Transverse colon (tissue), 4 donors: Measurements from ENCODE around the gene S100A5. TPM values are rescaled to one million over a fixed set of nuclear protein-coding genes. Genes with fewer than 3 reads are reported as not detected.

ENCODE experiments used
- DNase-seq: peaks from one replicate; pipeline ENCODE4 v3.0.0-alpha.2; 2019
- H3K27ac ChIP-seq, 4 donors: fragments of 200-600 bp; sonication (generic); 2 replicates each; pipeline ENCODE4 v1.5.1; 2016 to 2018; ENCODE audit warnings: inconsistent platforms in 4 of 4
- H3K27me3 ChIP-seq: fragments of 200-600 bp; sonication (generic); 2 replicates; pipeline ENCODE4 v1.5.1; 2017; ENCODE audit warnings: inconsistent platforms
- H3K36me3 ChIP-seq, 4 donors: fragments of 200-600 bp; sonication (generic); 2 replicates each; pipeline ENCODE4 v1.5.1; 2017 to 2019; ENCODE audit warnings: inconsistent platforms in 4 of 4
- H3K4me1 ChIP-seq, 4 donors: fragments of 200-600 bp; sonication (generic); 2 replicates each; pipeline ENCODE4 v1.5.1; 2017 to 2020; ENCODE audit warnings: inconsistent platforms in 4 of 4
- H3K4me3 ChIP-seq, 4 donors: fragments of 200-600 bp; sonication (generic); 1 replicate in 1 of 4; 2 replicates in 3 of 4; pipeline versions ENCODE4 v1.5.1 to v1.6.1; 2017 to 2019; ENCODE audit warnings: inconsistent platforms in 4 of 4
- H3K9me3 ChIP-seq, 2 donors: fragments of 200-600 bp; sonication (generic); 2 replicates each; pipeline ENCODE4 v1.5.1; 2017 to 2019; ENCODE audit warnings: inconsistent platforms in 2 of 2
- CTCF ChIP-seq, 5 experiments: fragments of 200-600 bp in 3 of 5; fragments of 450-650 bp in 2 of 5; sonication (generic) in 3 of 5; IDR thresholded peaks; 1 replicate in 2 of 5; 2 replicates in 3 of 5; pipeline ENCODE4 v1.5.1; 2016 to 2017; ENCODE audit warnings: antibody characterized with exemption in 5 of 5, inconsistent platforms in 3 of 5, mild to moderate bottlenecking in 2 of 5, moderate library complexity in 1 of 5
- EP300 ChIP-seq: sonication (generic); formaldehyde crosslinking; IDR thresholded peaks from one replicate; pipeline ENCODE4 v1.6.1; 2017; ENCODE audit warnings: antibody characterized with exemption, low read depth
- POLR2A ChIP-seq: fragments of 450-650 bp; IDR thresholded peaks from one replicate; pipeline ENCODE4 v1.6.1; 2016; ENCODE audit warnings: antibody characterized with exemption, mild to moderate bottlenecking, moderate library complexity
- POLR2AphosphoS5 ChIP-seq, 3 donors: sonication (generic); formaldehyde crosslinking; IDR thresholded peaks; one replicate each; pipeline ENCODE4 v1.6.1; 2016; ENCODE audit warnings: antibody characterized with exemption in 3 of 3
- WGBS, 2 donors: methylation state at CpG; one replicate each; pipeline ENCODE4 v1.1.5; 2018; ENCODE audit warnings: low coverage in 1 of 2; 5-methylcytosine and 5-hydroxymethylcytosine counted together
- in situ Hi-C, 4 donors: fragments of 200-750 bp; cut with MboI; loops; one replicate each; pipeline versions ENCODE4 v1.15.0 to v1.15.1; 2017; ENCODE audit warnings: low sequenced_read_pairs in 3 of 4, low pct_ligation_motif_present in 1 of 4, low pct_unique_long_range_greater_than_20kb in 1 of 4
- intact Hi-C: fragments of 100-400 bp; cut with DNase I; formaldehyde crosslinking; loops from one replicate; pipeline ENCODE4 v1.15.1; 2023; ENCODE audit warnings: low total_unique reads
- total RNA-seq, 4 donors: library from RNA; depleted of rRNA; stranded (reverse); fragments of >200 nt; gene quantifications; one replicate each; pipeline ENCODE4 v1.1.0, GENCODE V29; 2016

Gene S100A5
- total RNA-seq, 4 donors from 2014 or later: not detected

DNA sequence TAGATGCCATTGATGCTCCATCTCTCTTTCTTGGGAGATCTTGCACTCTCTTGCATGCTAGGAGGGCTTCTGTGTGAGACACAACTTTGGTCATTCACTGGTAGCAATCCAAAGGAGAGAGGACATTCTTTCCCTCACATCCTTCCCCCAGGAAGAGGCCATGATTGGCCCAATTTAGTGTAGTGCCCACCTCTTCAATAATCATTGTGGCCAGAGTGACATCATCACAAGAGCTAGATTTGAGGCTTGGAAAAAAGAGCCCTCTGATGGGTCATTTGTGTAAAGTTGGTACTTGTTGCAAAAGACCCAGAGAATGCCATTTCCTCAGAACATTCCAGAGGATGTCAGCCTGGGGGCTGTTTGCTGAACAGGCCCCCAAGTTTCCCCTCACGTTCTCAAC is 35.2 kb downstream of the S100A5 start:
- intact Hi-C loops: no loop called here
- no peaks in the 10 kb centered on the region for H3K9me3 ChIP-seq
- DNase-seq: no peak
- 95% methylated on average over 1 of the region's 1 CpG; no CpG with 5 or more reads in 1 of the 2 donors for WGBS, 2 donors
- H3K4me3 ChIP-seq: no peak overlapping the region
- H3K27me3 ChIP-seq: no peaks in the 10 kb centered on the region
- in situ Hi-C loops: loop anchor here in 3 of 4 donors (10.0 to 25.0 kb wide), 3 partner anchors 232 to 482 kb away; partner anchors contain the start of genes JTB (in 3 of the 3), RAB13 (in 3 of the 3), RPS27 (in 3 of the 3) and INTS3 (in 1 of the 3)
- H3K36me3 ChIP-seq: no peaks in the 10 kb centered on the region
- no peak for TF ChIP-seq POLR2A
- TF ChIP-seq EP300: no peak
- TF ChIP-seq CTCF (IDR thresholded peaks at IDR 0.05): no peak
- no peak for TF ChIP-seq POLR2AphosphoS5 (IDR thresholded peaks at IDR 0.05)
- H3K27ac ChIP-seq: peak overlapping the region in 3 of 4 donors; percentile 76 to 79 (median 78)
- peaks cover 0 to 10% (median 7%) of the 10 kb centered on the region in 4 donors for H3K4me1 ChIP-seq

DNA sequence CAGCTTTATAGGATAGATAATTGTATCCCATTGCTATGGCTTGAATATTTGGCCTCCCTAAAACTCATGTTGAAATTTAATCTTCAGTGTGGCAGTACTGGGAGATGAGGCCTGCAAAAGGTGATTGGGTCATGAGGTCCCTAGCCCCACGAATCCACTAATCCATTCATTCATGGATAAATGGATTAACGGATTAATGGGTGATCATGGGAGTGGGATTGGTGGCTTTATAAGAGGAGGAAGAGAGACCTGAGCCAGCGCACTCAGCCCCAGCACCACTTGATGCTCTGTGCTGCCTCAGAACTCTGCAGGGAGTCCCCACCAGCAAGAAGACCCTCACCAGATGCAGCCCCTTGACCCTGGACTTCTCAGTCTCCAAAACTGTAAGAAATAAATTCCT is 37.0 kb downstream of the S100A5 start:
- intact Hi-C loops (no loop called here), in situ Hi-C loops (loop anchor here in 3 of 4 donors (10.0 to 25.0 kb wide), 3 partner anchors 234 to 484 kb away; partner anchors contain the start of genes JTB (in 3 of the 3), RAB13 (in 3 of the 3), RPS27 (in 3 of the 3) and INTS3 (in 1 of the 3))
- 79 to 90% methylated on average over 2 to 3 of the region's 3 CpGs for WGBS, 2 donors
- H3K36me3 ChIP-seq: no peaks in the 10 kb centered on the region
- TF ChIP-seq POLR2AphosphoS5 (IDR thresholded peaks at IDR 0.05): no peak
- no peak for TF ChIP-seq CTCF (IDR thresholded peaks at IDR 0.05)
- TF ChIP-seq EP300: no peak
- no peak for TF ChIP-seq POLR2A
- no peak for DNase-seq
- no peak overlapping the region for H3K4me3 ChIP-seq
- peaks cover 0 to 10% (median 7%) of the 10 kb centered on the region in 4 donors for H3K4me1 ChIP-seq
- H3K27ac ChIP-seq: no peak overlapping the region
- no peaks in the 10 kb centered on the region for H3K27me3 ChIP-seq
- no peaks in the 10 kb centered on the region for H3K9me3 ChIP-seq

DNA sequence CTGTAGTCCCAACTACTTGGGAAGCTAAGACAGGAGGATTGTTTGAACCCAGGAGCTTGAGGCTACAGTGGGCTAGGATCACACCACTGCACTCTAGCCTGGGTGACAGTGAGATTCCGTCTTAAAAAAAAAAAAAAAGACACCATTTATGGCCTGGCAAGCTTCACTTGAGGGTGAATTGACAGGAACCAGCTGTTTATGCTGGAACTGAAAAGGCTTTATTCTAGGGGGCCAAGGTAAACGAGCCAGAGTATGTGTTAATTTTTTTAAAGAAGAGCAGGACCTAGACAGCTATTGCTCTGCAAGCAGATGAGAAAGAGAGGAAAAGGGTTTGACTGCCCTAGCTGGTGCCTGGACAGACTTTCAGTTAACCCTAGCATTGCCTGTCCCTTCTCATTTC is 42.0 kb downstream of the S100A5 start:
- intact Hi-C loops (loop anchor here (5.0 kb wide), 1 partner anchor 146 kb away; no protein-coding TSS in a partner anchor), in situ Hi-C loops (no loop called here)
- 11% methylated on average over 2 of the region's 2 CpGs; no CpG with 5 or more reads in 1 of the 2 donors for WGBS, 2 donors
- H3K4me3 ChIP-seq: no peak overlapping the region
- no peaks in the 10 kb centered on the region for H3K36me3 ChIP-seq
- no peak for TF ChIP-seq POLR2AphosphoS5 (IDR thresholded peaks at IDR 0.05)
- no peak for TF ChIP-seq CTCF (IDR thresholded peaks at IDR 0.05)
- no peak for TF ChIP-seq EP300
- no peaks in the 10 kb centered on the region for H3K27me3 ChIP-seq
- no peak for DNase-seq
- no peaks in the 10 kb centered on the region for H3K9me3 ChIP-seq
- H3K27ac ChIP-seq: no peak overlapping the region
- no peaks in the 10 kb centered on the region for H3K4me1 ChIP-seq

GRCh38 chr1:153495536-153495935 is 45.2 kb downstream of the S100A5 start:
- WGBS, 2 donors: 61% methylated on average over 6 of the region's 6 CpGs; no CpG with 5 or more reads in 1 of the 2 donors
- intact Hi-C loops (loop anchor here (1.0 to 5.0 kb wide), 2 partner anchors 28 to 143 kb away; no protein-coding TSS in a partner anchor), in situ Hi-C loops (no loop called here)
- no peaks in the 10 kb centered on the region for H3K36me3 ChIP-seq
- no peaks in the 10 kb centered on the region for H3K9me3 ChIP-seq
- TF ChIP-seq EP300 (no peak), CTCF (IDR thresholded peaks at IDR 0.05) (no peak), POLR2AphosphoS5 (IDR thresholded peaks at IDR 0.05) (no peak), POLR2A (no peak)
- H3K4me1 ChIP-seq: peaks cover 5 to 8% (median 6%) of the 10 kb centered on the region in 4 donors
- H3K4me3 ChIP-seq: no peak overlapping the region
- H3K27me3 ChIP-seq: no peaks in the 10 kb centered on the region
- no peak overlapping the region for H3K27ac ChIP-seq
- DNase-seq: no peak
